ENCODE measurements around the gene NOX3.

The NOX3 gene

GRCh38 chr6:155399062-155399744, 56.4 kb downstream of the NOX3 start:
- DNase-seq: no peak

- no peak for DNase-seq
These were observed 57.0 kb downstream of the NOX3 start for GRCh38 chr6:155398701-155399061.

GRCh38 chr6:155398221-155398620, 57.4 kb downstream of the NOX3 start:
- no peak for DNase-seq

GRCh38 chr6:155397172-155397705, 58.4 kb downstream of the NOX3 start:
- DNase-seq: no peak

GRCh38 chr6:155396605-155397004, 59.0 kb downstream of the NOX3 start:
- DNase-seq: no peak

- no peak for DNase-seq
These were observed 60.3 kb downstream of the NOX3 start for GRCh38 chr6:155395339-155395738.

- no peak for DNase-seq
These were observed 66.5 kb downstream of the NOX3 start for GRCh38 chr6:155389130-155389529.

- DNase-seq: no peak
These were observed 67.0 kb downstream of the NOX3 start for GRCh38 chr6:155388591-155388990.

- DNase-seq: no peak
These were observed 68.2 kb downstream of the NOX3 start for GRCh38 chr6:155387481-155387880.

GRCh38 chr6:155384321-155384952, 71.2 kb downstream of the NOX3 start:
- no peak for DNase-seq

GRCh38 chr6:155383913-155384312, 71.7 kb downstream of the NOX3 start:
- no peak for DNase-seq

- DNase-seq: peak; percentile 69
These were observed 73.3 kb downstream of the NOX3 start for GRCh38 chr6:155382338-155382685.

- DNase-seq: peak; percentile 24
These were observed 73.8 kb downstream of the NOX3 start for GRCh38 chr6:155381673-155382337.

- no peak for DNase-seq
These were observed 74.8 kb downstream of the NOX3 start for GRCh38 chr6:155380666-155381332.

GRCh38 chr6:155378724-155379123, 76.9 kb downstream of the NOX3 start:
- no peak for DNase-seq

- no peak for DNase-seq
These were observed 77.4 kb downstream of the NOX3 start for GRCh38 chr6:155378276-155378675.

GRCh38 chr6:155377061-155377460, 78.6 kb downstream of the NOX3 start:
- DNase-seq: peak; percentile 87

GRCh38 chr6:155375801-155376200, 79.8 kb downstream of the NOX3 start:
- DNase-seq: no peak

- DNase-seq: no peak
These were observed 81.0 kb downstream of the NOX3 start for GRCh38 chr6:155374681-155375080.

- no peak for DNase-seq
These were observed 82.4 kb downstream of the NOX3 start for GRCh38 chr6:155373276-155373675.

GRCh38 chr6:155372256-155372655, 83.4 kb downstream of the NOX3 start:
- DNase-seq: no peak

GRCh38 chr6:155371230-155371629, 84.4 kb downstream of the NOX3 start:
- DNase-seq: no peak

GRCh38 chr6:155366325-155366724, 89.3 kb downstream of the NOX3 start:
- DNase-seq: no peak
